Prostate gland (tissue), 2 donors: ENCODE results near the gene CRK. TPM values are rescaled to one million over a fixed set of nuclear protein-coding genes. Genes with fewer than 3 reads are reported as not detected.

Experiments used
- DNase-seq: peaks from one replicate; pipeline ENCODE4 v3.0.0-alpha.2; 2019; ENCODE audit warnings: low spot score
- H3K27ac ChIP-seq, 2 donors: fragments of 200-600 bp; sonication (generic); 2 replicates each; pipeline ENCODE4 v1.5.1; 2017 to 2019
- H3K27me3 ChIP-seq: fragments of 200-600 bp; sonication (generic); replicated peaks from 2 replicates; pipeline ENCODE4 v1.5.1; 2019; ENCODE audit not compliant: insufficient read depth
- H3K36me3 ChIP-seq, 2 donors: fragments of 200-600 bp; sonication (generic); 1 replicate in 1 of 2; 2 replicates in 1 of 2; pipeline versions ENCODE4 v1.5.1 to v1.8.1; 2017 to 2019
- H3K4me1 ChIP-seq: fragments of 200-600 bp; sonication (generic); replicated peaks from 2 replicates; pipeline ENCODE4 v1.5.1; 2019
- H3K4me3 ChIP-seq, 2 donors: fragments of 200-600 bp; sonication (generic); 2 replicates each; pipeline ENCODE4 v1.5.1; 2017 to 2019
- H3K9me3 ChIP-seq: fragments of 200-600 bp; sonication (generic); 2 replicates; pipeline ENCODE4 v1.5.1; 2017
- POLR2A ChIP-seq: fragments of 450-650 bp; IDR thresholded peaks from one replicate; pipeline ENCODE4 v1.6.1; 2016; ENCODE audit warnings: antibody characterized with exemption, mild to moderate bottlenecking
- POLR2AphosphoS5 ChIP-seq: sonication (generic); formaldehyde crosslinking; IDR thresholded peaks from one replicate; pipeline ENCODE4 v1.6.1; 2017; ENCODE audit warnings: antibody characterized with exemption
- WGBS: methylation state at CpG from one replicate; pipeline ENCODE4 v1.1.5; 2018; 5-methylcytosine and 5-hydroxymethylcytosine counted together
- intact Hi-C: fragments of 100-400 bp; cut with DNase I; formaldehyde crosslinking; loops from one replicate; pipeline ENCODE4 v1.14.2; 2022
- total RNA-seq, 2 donors: library from RNA; depleted of rRNA; stranded (reverse); fragments of >200 nt; gene quantifications; one replicate each; pipeline ENCODE4 v1.1.0, GENCODE V29; 2016
- TF ChIP-seq, protein P1 (sequence below), 4 experiments: fragments of 200-600 bp in 2 of 4; fragments of 450-650 bp in 2 of 4; sonication (generic) in 2 of 4; IDR thresholded peaks; 1 replicate in 3 of 4; 2 replicates in 1 of 4; pipeline ENCODE4 v1.5.1; 2016 to 2019; ENCODE audit warnings: antibody characterized with exemption in 4 of 4, mild to moderate bottlenecking in 2 of 4, moderate library complexity in 2 of 4

CRK gene
- total RNA-seq, 2 donors from 2014 or later: 52.6 to 77.7 TPM

DNA sequence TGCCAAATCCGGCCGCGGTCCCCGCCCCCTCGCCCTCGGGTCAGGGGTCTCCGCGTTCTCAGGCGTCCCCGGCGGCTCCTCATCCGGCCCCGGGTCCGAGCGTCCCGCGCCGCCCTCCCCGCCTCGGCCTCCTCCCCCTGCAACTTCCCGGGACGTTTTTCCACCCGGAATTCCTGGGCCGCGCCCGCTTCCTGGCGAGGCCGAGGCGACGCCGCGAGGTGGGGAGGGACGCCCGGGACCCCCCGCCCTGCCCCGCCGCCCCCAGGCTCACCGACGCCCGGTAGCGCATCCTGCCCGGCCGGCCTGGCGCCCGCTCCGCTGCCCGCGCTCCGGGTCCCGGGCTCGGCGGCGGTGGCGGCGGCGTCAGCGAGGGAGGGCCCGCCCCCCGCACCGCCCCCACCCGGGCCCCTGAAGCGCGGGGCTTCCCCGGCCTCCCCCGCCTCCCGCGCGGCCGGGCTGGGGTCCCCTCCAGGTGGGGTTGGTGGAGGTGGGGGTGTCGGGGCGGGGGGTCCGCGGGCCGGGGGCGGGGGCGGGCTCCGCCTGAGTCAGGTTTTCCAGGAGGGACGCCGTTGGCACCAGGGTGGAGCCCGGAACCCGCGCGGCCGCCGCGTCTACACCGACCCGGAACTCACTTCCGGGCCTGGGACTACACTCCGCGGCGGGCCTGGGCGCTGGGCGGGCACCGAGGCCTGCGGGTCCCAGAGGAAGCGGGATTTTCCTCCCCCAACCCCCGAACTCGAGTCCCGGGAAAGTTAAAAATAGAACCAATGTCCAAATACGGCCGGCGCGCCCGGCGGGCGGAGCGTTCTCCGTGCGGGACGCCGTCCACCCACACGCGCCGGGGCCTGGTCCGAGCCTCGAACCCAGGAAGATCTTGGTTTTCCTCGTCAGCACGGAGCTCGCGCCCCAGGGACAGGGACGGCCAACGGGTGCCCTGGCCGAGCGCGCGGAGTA lies 29.7 kb upstream of the CRK start:
- H3K36me3 ChIP-seq: no peaks in the 10 kb centered on the region
- H3K4me3 ChIP-seq: peak overlapping the region; percentile 76 to 78
- no peak for DNase-seq
- H3K27me3 ChIP-seq: no peaks in the 10 kb centered on the region
- peak overlapping the region; percentile 98 to 99 for H3K27ac ChIP-seq
- peaks cover 18% of the 10 kb centered on the region for H3K4me1 ChIP-seq
- WGBS: 1% methylated on average over 65 of the region's 127 CpGs
- no peaks in the 10 kb centered on the region for H3K9me3 ChIP-seq
- TF ChIP-seq POLR2A: peak; percentile 47
- TF ChIP-seq, protein P1, sequence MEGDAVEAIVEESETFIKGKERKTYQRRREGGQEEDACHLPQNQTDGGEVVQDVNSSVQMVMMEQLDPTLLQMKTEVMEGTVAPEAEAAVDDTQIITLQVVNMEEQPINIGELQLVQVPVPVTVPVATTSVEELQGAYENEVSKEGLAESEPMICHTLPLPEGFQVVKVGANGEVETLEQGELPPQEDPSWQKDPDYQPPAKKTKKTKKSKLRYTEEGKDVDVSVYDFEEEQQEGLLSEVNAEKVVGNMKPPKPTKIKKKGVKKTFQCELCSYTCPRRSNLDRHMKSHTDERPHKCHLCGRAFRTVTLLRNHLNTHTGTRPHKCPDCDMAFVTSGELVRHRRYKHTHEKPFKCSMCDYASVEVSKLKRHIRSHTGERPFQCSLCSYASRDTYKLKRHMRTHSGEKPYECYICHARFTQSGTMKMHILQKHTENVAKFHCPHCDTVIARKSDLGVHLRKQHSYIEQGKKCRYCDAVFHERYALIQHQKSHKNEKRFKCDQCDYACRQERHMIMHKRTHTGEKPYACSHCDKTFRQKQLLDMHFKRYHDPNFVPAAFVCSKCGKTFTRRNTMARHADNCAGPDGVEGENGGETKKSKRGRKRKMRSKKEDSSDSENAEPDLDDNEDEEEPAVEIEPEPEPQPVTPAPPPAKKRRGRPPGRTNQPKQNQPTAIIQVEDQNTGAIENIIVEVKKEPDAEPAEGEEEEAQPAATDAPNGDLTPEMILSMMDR (IDR thresholded peaks at IDR 0.05): no peak
- TF ChIP-seq POLR2AphosphoS5: peak; percentile 18
- intact Hi-C loops: no loop called here

DNA sequence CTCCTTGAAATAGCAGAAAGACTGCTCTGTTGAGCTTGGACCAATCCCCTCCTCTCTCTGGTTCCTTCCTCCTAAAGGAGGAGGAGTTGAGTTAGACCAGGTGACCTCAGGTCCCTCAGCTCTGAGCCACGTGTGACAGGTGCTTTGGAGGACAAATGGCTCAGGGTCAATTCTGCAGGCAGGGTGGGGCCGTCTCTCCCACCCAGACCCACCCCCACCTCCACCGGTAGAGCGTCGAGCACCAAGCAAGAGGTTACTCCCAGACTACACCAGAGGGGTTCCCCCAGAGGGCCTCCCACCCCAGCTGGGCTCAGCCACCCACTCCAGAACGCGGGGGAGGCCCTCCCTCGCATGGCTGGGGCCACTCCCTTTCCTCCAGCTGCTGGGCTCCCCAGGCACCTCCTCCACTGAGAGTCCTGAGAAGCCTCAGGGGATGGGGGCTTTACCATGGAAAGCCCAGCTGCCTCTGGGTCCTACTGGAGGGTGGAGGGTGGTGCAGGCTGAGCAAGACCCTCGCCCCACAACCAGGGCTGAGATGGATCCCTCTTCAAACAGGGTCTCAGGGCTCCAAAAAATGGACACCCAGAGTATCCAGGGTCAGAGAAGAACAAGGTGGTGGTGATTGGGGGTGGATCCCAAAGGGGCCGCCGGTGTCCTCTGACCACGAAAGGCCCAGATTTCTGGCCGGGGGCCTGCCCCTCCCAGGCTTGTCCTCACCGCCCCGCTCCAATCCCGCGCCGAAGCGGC lies 28.8 kb upstream of the CRK start:
- Histone ChIP-seq H3K4me1 (peaks cover 14% of the 10 kb centered on the region), H3K4me3 (peak overlapping the region; percentile 76 to 78), H3K27ac (peak overlapping the region; percentile 98 to 99), H3K36me3 (peaks cover 0 to under 1% of the 10 kb centered on the region in 2 donors), H3K27me3 (no peaks in the 10 kb centered on the region), H3K9me3 (no peaks in the 10 kb centered on the region)
- DNase-seq: no peak
- 2% methylated on average over 19 of the region's 19 CpGs for WGBS
- intact Hi-C loops: no loop called here
- TF ChIP-seq, protein P1 (IDR thresholded peaks at IDR 0.05): no peak
- TF ChIP-seq POLR2AphosphoS5 (peak; percentile 30), POLR2A (peak; percentile 10)

DNA sequence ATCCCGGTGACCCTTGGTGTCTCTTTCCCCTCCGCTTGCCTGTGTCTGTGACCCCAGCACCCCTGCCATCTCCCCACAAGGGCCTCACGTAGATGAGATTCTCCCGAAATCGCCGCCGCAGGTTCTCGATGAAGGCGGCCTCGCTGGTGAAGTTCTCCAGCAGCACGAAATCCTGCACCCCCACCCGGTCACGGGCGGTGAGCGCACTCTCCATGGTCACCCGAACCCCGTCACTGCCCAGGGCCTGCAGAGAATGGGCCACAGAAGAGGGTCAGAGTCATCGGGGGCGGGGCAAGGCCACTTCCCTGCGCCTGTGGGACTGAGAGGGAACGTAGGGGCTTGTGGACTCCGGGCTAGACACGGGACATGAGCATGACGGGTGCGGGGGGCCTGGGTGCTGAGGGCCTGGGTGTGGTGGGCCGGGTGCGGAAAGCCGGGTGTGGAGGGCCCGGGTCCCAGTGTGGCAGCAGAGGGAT lies 28.1 kb upstream of the CRK start:
- intact Hi-C loops: no loop called here
- TF ChIP-seq POLR2A: no peak
- TF ChIP-seq POLR2AphosphoS5: no peak
- TF ChIP-seq, protein P1 (IDR thresholded peaks at IDR 0.05): no peak
- DNase-seq: no peak
- H3K27me3 ChIP-seq: no peaks in the 10 kb centered on the region
- peak overlapping the region; percentile 98 to 99 for H3K27ac ChIP-seq
- 88% methylated on average over 29 of the region's 29 CpGs for WGBS
- peaks cover 14% of the 10 kb centered on the region for H3K4me1 ChIP-seq
- H3K9me3 ChIP-seq: no peaks in the 10 kb centered on the region
- no peak overlapping the region for H3K4me3 ChIP-seq
- peaks cover 0 to 8% of the 10 kb centered on the region in 2 donors for H3K36me3 ChIP-seq

DNA sequence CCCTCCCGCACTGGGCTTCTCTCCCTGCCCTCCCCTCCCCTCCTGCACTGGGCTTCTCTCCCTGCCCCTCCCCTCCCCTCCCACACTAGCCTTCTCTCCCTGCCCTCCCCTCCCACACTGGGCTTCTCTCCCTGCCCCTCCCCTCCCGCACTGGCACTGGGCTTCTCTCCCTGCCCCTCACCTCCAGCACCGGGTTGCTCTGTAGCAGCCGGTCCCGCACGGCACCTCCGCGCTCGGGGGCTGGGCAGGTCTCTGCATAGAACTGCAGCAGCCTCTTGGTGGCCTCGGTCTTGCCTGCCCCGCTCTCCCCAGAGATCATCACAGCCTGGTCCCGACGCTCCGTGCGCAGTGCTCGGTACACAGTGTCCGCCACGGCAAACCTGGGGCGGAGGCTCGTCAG lies 26.6 kb upstream of the CRK start:
- H3K27ac ChIP-seq: peak overlapping the region in 1 of 2 donors; percentile 24
- peaks cover 0 to 22% of the 10 kb centered on the region in 2 donors for H3K36me3 ChIP-seq
- intact Hi-C loops: no loop called here
- no peaks in the 10 kb centered on the region for H3K9me3 ChIP-seq
- H3K4me3 ChIP-seq: no peak overlapping the region
- no peaks in the 10 kb centered on the region for H3K27me3 ChIP-seq
- 76% methylated on average over 20 of the region's 20 CpGs for WGBS
- TF ChIP-seq, protein P1 (IDR thresholded peaks at IDR 0.05): no peak
- TF ChIP-seq POLR2A: no peak
- no peak for TF ChIP-seq POLR2AphosphoS5
- DNase-seq: no peak
- H3K4me1 ChIP-seq: peaks cover 14% of the 10 kb centered on the region
